Measurements from ENCODE around the gene ITM2C.

Gene ITM2C

DNA sequence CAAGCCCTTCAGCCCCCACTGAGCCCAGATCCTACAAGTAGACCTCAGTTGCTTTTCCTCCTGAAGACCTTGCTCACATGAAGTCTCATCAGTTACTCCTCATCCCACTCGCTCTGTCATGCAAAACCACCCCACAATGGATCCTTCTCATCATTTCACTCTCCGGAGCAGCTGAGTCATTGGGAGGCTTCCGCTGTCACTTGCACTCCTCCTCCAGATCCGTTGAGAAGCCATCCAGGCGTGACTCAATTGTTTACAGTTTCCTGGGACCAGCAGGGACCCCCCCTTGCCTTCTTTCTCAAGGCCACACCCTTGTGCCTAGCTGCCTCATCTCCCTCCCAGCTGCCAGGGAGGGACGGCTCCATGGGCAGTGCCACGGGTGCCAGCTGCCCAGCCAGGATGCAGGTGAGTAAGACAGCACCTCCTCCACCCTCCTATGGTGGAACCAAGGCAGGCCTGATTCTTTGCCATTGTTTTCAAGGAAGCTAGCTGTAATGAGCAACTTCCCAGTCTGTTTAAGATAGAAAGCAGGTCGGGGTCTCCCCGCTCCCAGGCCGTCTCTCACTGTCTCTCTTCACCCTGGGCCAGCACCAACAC is 44.0 kb downstream of the ITM2C start:
- DNase-seq: peak; percentile 22

- peak; percentile 7 for DNase-seq
Observed at GRCh38 chr2:230909841-230910545, 45.3 kb downstream of the ITM2C start.

GRCh38 chr2:230910546-230911177 is 45.9 kb downstream of the ITM2C start:
- peak; percentile 8 for DNase-seq

GRCh38 chr2:230912046-230912445 is 47.3 kb downstream of the ITM2C start:
- peak; percentile 11 for DNase-seq

DNA sequence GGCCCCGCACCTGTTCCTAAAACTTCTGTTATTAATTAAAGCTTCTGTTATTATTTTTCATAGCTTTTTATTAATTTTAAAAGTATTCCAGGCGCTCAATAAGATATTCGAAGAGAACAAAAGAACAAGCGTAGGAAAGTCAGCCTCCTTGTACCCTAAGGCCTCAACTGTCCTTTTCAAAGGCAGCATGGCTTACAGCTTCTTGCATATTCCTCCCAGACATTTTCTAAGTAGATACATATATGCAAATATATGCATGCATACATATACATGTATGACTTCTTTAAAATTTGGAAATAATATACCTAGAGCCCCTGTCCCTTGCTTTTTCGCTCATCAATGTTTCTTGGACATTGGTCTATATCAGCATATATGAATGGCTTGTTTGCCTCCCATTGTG is 48.0 kb downstream of the ITM2C start:
- DNase-seq: no peak

- DNase-seq: peak; percentile 21
Observed at GRCh38 chr2:230913406-230914143, 48.8 kb downstream of the ITM2C start.

- DNase-seq: peak; percentile 11
Observed at GRCh38 chr2:230914886-230915285, 50.1 kb downstream of the ITM2C start.

DNA sequence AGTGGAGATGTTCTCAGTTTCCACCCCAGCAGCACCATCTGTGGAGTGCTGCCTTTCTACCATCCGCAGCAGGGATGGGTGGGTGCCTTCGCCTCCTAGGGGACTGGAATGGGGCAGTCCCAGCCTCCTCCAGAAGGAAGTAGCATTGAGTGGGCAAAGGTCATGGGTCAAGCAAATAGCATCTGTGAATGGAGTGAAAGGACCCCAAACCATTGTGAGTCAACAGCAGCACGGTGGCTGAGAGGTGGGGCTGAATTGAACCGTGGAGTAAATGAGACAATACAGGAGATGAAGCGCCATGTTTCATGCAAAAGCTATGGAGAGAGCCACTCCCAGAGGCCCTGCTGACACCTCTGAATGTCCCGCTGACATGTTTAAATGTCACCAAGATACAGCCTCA is 50.6 kb downstream of the ITM2C start:
- DNase-seq: peak; percentile 1

DNA sequence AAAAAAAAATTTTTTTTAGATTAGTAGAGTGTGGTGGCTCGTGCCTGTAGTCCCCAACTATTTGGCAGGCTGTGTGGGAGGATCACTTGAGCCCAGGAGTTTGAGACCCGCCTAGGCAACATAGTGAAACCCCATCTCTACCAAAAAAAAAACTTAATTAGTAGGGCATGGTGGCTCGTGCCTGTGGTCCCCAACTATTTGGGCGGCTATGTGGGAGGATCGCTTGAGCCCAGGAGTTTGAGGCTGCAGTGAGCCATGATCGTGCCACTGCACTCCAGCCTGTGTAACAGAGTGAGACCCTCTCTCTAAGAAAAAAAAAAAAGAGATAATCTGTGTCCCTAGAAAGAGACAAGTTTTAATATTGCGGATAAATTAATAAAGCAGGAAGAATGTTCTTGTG is 51.5 kb downstream of the ITM2C start:
- peak; percentile 4 for DNase-seq

GRCh38 chr2:230919240-230919639 is 54.5 kb downstream of the ITM2C start:
- DNase-seq: no peak

GRCh38 chr2:230919681-230920080 is 54.9 kb downstream of the ITM2C start:
- no peak for DNase-seq

GRCh38 chr2:230920167-230920566 is 55.4 kb downstream of the ITM2C start:
- peak; percentile 16 for DNase-seq

DNA sequence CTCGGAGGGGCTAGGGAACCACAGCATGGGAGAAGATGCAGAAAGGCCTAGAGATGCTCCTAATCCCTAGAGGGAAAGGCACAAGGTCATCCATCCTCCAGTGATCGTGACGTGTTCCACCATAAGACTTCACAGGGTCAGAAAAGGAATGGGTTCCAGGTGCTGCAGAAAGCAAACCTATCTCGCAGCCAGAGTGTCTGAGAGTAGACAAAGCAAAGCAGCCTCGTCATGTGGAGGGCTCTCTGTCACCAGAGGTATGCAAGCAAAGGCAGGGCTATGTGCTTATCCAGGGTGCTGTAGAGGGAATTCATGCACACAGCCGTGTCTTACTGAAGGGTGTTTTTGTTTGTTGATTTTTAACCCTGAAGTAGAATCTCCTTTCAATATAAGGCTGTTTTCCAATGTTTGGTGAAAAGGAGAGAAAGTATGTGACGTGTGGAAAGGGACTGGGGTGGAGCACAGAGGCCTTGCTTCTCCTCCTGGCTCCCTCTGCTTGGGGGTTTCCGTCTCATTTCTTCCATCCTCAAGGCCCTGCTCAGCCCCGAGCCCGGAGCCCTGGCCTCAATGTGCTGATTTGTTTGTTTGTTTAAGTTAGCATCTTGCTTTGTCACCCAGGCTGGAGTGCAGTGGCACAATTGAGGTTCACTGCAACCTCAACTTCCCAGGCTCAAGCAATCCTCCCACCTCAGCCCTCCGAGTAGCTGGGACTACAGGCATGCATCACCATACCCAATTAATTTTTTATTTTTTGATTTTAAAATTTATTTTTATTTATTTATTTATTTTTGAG is 57.3 kb downstream of the ITM2C start:
- peak; percentile 7 for DNase-seq

GRCh38 chr2:230922951-230923717 is 58.4 kb downstream of the ITM2C start:
- DNase-seq: peak; percentile 13

DNA sequence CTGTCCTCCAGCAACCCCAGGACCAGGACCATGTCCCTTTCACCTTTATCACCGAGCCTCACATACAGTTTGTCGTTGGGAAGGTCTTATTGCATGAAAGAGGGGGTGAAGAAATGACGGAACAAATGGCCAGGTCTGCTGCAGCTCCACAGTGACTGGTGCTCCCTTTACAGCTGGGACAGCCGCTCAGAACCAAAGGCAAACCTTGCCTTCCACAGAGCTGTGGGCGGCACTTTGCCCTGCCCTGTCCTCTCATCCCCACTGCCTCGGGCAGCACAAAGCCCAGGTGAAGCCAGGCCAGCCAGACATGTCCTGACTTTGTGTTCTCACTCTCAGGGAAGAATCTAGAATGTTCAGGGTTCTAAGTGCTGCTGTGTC is 59.3 kb downstream of the ITM2C start:
- DNase-seq: no peak

DNA sequence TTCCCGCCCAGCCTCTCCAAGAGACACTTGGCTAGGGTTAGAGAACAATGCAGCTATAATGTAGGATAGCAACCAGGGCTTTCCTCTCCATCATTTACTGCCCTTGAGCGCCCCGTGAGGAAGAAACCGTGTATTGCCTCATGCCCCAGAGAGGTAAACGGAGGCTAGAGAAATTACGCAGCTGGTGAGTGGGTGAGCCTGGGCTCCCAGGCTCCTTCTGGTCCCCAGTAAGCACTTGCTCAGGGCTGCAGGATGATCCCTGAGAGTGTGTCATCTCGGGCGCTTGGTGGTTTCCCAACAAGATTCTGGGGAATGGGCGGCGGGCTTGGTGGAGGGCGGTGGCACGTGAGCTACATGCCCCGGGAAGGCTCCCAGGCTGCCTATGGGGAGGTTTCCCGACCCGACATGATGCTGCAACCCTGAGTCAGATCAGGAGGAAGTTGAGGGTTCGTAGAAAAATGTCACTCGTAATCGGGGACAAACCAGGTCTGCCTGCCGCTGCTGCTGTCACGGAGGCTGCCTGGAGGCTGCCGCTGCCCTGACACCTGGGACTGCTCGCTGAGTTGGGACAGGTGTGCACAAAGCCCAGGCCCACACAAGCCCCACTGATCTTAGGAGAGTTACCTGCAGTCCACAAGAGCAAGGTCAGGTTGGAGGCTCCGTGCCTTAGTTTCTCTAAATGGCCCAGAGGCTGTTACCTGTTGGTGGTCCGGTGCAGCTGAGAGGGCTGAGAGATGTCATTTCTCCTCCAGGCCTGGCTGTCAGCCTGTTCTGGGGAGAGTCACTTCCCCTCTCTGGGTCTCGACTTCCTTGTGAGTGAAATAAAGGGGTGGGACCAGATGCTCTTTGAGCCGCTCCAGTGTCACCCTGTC is 60.0 kb downstream of the ITM2C start, which contains the start of gene GPR55:
TSS of gene GPR55 (minus strand) at position 773 of the 872 bp plus-strand sequence. CDS start 14,280 bp downstream, outside the sequence.
- DNase-seq: peak; percentile 65

GRCh38 chr2:230925443-230925878 is 60.7 kb downstream of the ITM2C start:
- DNase-seq: peak; percentile 29

- peak; percentile 38 for DNase-seq
Observed at GRCh38 chr2:230925879-230926765, 61.4 kb downstream of the ITM2C start.

- DNase-seq: no peak
Observed at GRCh38 chr2:230927711-230928341, 63.1 kb downstream of the ITM2C start.
